WTC11 (cell line): Measurements from ENCODE around the gene KRTAP25-1. TPM values are rescaled to one million over a fixed set of nuclear protein-coding genes. Genes with fewer than 3 reads are reported as not detected.

ENCODE experiments used
- ATAC-seq: fragments of 200-7000 bp; cut with Tn5 transposase; 2 replicates; pipeline ENCODE4 v1.10.0; 2021; ENCODE audit warnings: mild to moderate bottlenecking, moderate library complexity
- CTCF ChIA-PET: fragments of 300-600 bp; sonication (Branson Sonifier 250); formaldehyde crosslinking; loops from one replicate; lab custom pipeline; 2021; ENCODE audit warnings: antibody characterized with exemption; lab: Charles Lee
- POLR2A ChIA-PET: fragments of 350-600 bp; sonication (Branson Sonifier 250); formaldehyde crosslinking; loops from one replicate; lab custom pipeline; 2021; ENCODE audit warnings: antibody characterized with exemption; lab: Charles Lee
- DNase-seq: peaks from one replicate; pipeline ENCODE4 v3.0.0; 2021; ENCODE audit warnings: low spot score
- H3K27ac Mint-ChIP-seq: 2 replicates; pipeline ENCODE4 v1.8.0; 2021; ENCODE audit warnings: mixed read lengths
- H3K27me3 Mint-ChIP-seq: 2 replicates; pipeline ENCODE4 v1.8.0; 2021; ENCODE audit warnings: low read depth, mild to moderate bottlenecking, moderate library complexity, mixed read lengths
- H3K36me3 Mint-ChIP-seq: 2 replicates; pipeline ENCODE4 v1.8.0; 2021; ENCODE audit warnings: mixed read lengths
- H3K4me1 Mint-ChIP-seq: 2 replicates; pipeline ENCODE4 v1.8.0; 2022; ENCODE audit warnings: mixed read lengths
- H3K4me3 Mint-ChIP-seq: 2 replicates; pipeline ENCODE4 v1.8.0; 2021; ENCODE audit warnings: mild to moderate bottlenecking, moderate library complexity, mixed read lengths
- H3K9me3 Mint-ChIP-seq: 2 replicates; pipeline ENCODE4 v1.8.0; 2021; ENCODE audit warnings: mixed read lengths
- CBFB ChIP-seq: sonication (generic); formaldehyde crosslinking; IDR thresholded peaks from 2 replicates; pipeline ENCODE4 v1.8.1; 2022; ENCODE audit warnings: mild to moderate bottlenecking, low read depth, missing genetic modification reagents
- ELF4 ChIP-seq: sonication (generic); formaldehyde crosslinking; IDR thresholded peaks from 2 replicates; pipeline ENCODE4 v1.8.1; 2022; ENCODE audit warnings: low read depth, mild to moderate bottlenecking, moderate library complexity, missing genetic modification reagents
- FOXK1 ChIP-seq: sonication (generic); formaldehyde crosslinking; IDR thresholded peaks from 2 replicates; pipeline ENCODE4 v1.8.0; 2022; ENCODE audit warnings: mild to moderate bottlenecking, moderate library complexity, missing genetic modification reagents
- NFATC4 ChIP-seq: fragments of 250-450 bp; sonication (Bioruptor Pico); IDR thresholded peaks from 2 replicates; pipeline ENCODE4 v1.9.0; 2021; ENCODE audit warnings: mild to moderate bottlenecking
- NFE2L1 ChIP-seq: sonication (generic); formaldehyde crosslinking; IDR thresholded peaks from 2 replicates; pipeline ENCODE4 v1.8.1; 2023; ENCODE audit warnings: missing genetic modification reagents
- NFYB ChIP-seq: sonication (generic); formaldehyde crosslinking; conservative IDR thresholded peaks from 2 replicates; pipeline ENCODE4 v1.8.0; 2022; ENCODE audit warnings: low read depth, missing genetic modification reagents
- PRRX2 ChIP-seq: fragments of 250-450 bp; sonication (Bioruptor Pico); IDR thresholded peaks from 2 replicates; pipeline ENCODE4 v1.8.0; 2021; ENCODE audit warnings: mild to moderate bottlenecking
- SMAD4 ChIP-seq: sonication (generic); formaldehyde crosslinking; IDR thresholded peaks from 2 replicates; pipeline ENCODE4 v1.8.0; 2022; ENCODE audit warnings: mild to moderate bottlenecking, missing genetic modification reagents
- SOX15 ChIP-seq: fragments of 250-450 bp; sonication (Bioruptor Pico); IDR thresholded peaks from 2 replicates; pipeline ENCODE4 v1.9.0; 2021; ENCODE audit warnings: mild to moderate bottlenecking
- TEAD4 ChIP-seq: sonication (generic); formaldehyde crosslinking; IDR thresholded peaks from 2 replicates; pipeline ENCODE4 v1.8.0; 2022; ENCODE audit warnings: mild to moderate bottlenecking, missing genetic modification reagents
- ZBTB21 ChIP-seq: sonication (generic); formaldehyde crosslinking; IDR thresholded peaks from 2 replicates; pipeline ENCODE4 v1.8.1; 2023; ENCODE audit warnings: mild to moderate bottlenecking, missing genetic modification reagents, borderline replicate concordance
- ZNF416 ChIP-seq: fragments of 250-450 bp; sonication (Bioruptor Pico); IDR thresholded peaks from 2 replicates; pipeline ENCODE4 v1.9.0; 2021; ENCODE audit warnings: mild to moderate bottlenecking, inconsistent platforms
- ZNF423 ChIP-seq: fragments of 250-450 bp; sonication (Bioruptor Pico); IDR thresholded peaks from 2 replicates; pipeline ENCODE4 v2.1.2; 2022; ENCODE audit warnings: mild to moderate bottlenecking, moderate library complexity
- total RNA-seq: library from RNA; stranded (reverse); gene quantifications from 3 replicates; pipeline ENCODE4 v1.2.3, GENCODE V29; 2021
- TF ChIP-seq, protein P1 (sequence below): sonication (generic); formaldehyde crosslinking; IDR thresholded peaks from 2 replicates; pipeline ENCODE4 v1.8.1; 2022; ENCODE audit warnings: missing genetic modification reagents, borderline replicate concordance
- TF ChIP-seq, protein P2 (sequence below): sonication (generic); formaldehyde crosslinking; IDR thresholded peaks from 2 replicates; pipeline ENCODE4 v1.8.0; 2023; ENCODE audit warnings: missing genetic modification reagents
- TF ChIP-seq, protein P3 (sequence below): sonication (generic); formaldehyde crosslinking; IDR thresholded peaks from 2 replicates; pipeline ENCODE4 v1.8.0; 2023; ENCODE audit warnings: mild to moderate bottlenecking, missing genetic modification reagents
- TF ChIP-seq, protein P4 (sequence below): sonication (generic); formaldehyde crosslinking; IDR thresholded peaks from 2 replicates; pipeline ENCODE4 v1.8.1; 2023; ENCODE audit warnings: mild to moderate bottlenecking, moderate library complexity, missing genetic modification reagents
- TF ChIP-seq, protein P5 (sequence below): sonication (generic); formaldehyde crosslinking; IDR thresholded peaks from 2 replicates; pipeline ENCODE4 v1.8.0; 2022; ENCODE audit warnings: missing genetic modification reagents
- TF ChIP-seq, protein P6 (sequence below): fragments of 250-450 bp; sonication (Bioruptor Pico); IDR thresholded peaks from 2 replicates; pipeline ENCODE4 v1.9.0; 2021; ENCODE audit warnings: mild to moderate bottlenecking
- TF ChIP-seq, protein P7 (sequence below): sonication (generic); formaldehyde crosslinking; conservative IDR thresholded peaks from 2 replicates; pipeline ENCODE4 v1.8.1; 2022; ENCODE audit warnings: mild to moderate bottlenecking, missing genetic modification reagents
- TF ChIP-seq, protein P8 (sequence below): sonication (generic); formaldehyde crosslinking; IDR thresholded peaks from 2 replicates; pipeline ENCODE4 v1.8.0; 2022; ENCODE audit warnings: mild to moderate bottlenecking, missing genetic modification reagents

Gene KRTAP25-1
- total RNA-seq, 1 experiment from 2014 or later, result not detected

DNA sequence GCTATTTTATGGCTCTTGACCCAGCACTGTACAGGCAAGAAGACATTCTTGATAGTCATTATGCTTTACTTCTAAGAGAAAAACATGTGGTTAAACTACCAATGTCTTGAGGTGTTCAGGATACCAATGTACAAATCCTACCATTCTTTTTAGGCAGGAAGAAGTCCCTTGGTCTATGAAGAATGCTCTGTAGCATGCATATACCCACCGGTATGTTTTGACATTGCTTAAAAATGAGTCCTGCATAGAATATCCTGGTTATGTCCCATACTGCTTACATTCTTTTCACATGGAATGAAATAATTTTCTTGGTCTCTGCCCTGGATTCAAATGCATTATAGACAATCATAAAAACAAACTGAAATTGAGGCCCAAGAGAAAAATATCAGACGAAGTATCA is 43.4 kb upstream of the KRTAP25-1 start (continued):
- TF ChIP-seq, protein P1, sequence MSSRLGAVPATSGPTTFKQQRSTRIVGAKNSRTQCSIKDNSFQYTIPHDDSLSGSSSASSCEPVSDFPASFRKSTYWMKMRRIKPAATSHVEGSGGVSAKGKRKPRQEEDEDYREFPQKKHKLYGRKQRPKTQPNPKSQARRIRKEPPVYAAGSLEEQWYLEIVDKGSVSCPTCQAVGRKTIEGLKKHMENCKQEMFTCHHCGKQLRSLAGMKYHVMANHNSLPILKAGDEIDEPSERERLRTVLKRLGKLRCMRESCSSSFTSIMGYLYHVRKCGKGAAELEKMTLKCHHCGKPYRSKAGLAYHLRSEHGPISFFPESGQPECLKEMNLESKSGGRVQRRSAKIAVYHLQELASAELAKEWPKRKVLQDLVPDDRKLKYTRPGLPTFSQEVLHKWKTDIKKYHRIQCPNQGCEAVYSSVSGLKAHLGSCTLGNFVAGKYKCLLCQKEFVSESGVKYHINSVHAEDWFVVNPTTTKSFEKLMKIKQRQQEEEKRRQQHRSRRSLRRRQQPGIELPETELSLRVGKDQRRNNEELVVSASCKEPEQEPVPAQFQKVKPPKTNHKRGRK (CRISPR knock-in tag), result no peak
- TF ChIP-seq NFATC4 (CRISPR knock-in tag) (no peak), ZNF423 (CRISPR knock-in tag) (no peak), ELF4 (CRISPR knock-in tag) (no peak)
- TF ChIP-seq, protein P2, sequence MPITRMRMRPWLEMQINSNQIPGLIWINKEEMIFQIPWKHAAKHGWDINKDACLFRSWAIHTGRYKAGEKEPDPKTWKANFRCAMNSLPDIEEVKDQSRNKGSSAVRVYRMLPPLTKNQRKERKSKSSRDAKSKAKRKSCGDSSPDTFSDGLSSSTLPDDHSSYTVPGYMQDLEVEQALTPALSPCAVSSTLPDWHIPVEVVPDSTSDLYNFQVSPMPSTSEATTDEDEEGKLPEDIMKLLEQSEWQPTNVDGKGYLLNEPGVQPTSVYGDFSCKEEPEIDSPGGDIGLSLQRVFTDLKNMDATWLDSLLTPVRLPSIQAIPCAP (CRISPR knock-in tag), result no peak
- TF ChIP-seq, protein P3, sequence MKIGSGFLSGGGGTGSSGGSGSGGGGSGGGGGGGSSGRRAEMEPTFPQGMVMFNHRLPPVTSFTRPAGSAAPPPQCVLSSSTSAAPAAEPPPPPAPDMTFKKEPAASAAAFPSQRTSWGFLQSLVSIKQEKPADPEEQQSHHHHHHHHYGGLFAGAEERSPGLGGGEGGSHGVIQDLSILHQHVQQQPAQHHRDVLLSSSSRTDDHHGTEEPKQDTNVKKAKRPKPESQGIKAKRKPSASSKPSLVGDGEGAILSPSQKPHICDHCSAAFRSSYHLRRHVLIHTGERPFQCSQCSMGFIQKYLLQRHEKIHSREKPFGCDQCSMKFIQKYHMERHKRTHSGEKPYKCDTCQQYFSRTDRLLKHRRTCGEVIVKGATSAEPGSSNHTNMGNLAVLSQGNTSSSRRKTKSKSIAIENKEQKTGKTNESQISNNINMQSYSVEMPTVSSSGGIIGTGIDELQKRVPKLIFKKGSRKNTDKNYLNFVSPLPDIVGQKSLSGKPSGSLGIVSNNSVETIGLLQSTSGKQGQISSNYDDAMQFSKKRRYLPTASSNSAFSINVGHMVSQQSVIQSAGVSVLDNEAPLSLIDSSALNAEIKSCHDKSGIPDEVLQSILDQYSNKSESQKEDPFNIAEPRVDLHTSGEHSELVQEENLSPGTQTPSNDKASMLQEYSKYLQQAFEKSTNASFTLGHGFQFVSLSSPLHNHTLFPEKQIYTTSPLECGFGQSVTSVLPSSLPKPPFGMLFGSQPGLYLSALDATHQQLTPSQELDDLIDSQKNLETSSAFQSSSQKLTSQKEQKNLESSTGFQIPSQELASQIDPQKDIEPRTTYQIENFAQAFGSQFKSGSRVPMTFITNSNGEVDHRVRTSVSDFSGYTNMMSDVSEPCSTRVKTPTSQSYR (CRISPR knock-in tag), result no peak

DNA sequence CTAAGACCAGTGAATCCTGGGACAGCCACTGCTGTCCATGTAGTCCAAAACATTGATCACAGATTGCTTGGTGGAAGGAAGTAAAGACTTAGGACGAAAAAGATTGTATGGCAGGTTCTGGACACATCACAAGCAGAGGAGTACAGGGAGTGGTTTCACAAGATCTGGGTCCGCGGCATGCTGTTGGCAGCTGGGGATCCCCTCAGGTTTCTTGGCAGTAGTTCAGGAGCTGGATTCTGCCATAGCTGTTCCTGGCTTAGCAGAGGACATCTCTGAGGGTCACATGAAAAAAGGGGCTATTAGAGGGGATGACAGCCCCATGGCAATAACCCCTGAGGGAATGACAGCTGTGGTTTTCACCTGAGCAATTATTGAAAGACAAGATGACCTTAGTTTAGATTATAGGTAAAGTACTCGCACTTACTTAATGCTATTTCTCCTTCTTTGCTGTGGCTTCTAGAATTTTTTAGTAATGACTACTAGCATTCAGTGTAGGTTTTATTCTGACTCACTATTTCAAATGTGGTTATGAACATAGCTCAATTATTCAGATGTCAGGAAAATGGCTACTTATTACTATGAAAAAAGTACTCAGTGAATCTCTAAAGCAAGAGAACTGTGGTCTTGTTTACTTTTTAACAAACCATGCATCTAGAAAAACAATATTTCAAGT is 40.0 kb upstream of the KRTAP25-1 start:
- H3K36me3 Mint-ChIP-seq, result peaks cover 3% of the 10 kb centered on the region; the same call in 1 of the 2 replicates
- TF ChIP-seq CBFB (CRISPR knock-in tag), result no peak
- no peak for TF ChIP-seq ZNF423 (CRISPR knock-in tag)
- TF ChIP-seq FOXK1 (CRISPR knock-in tag), result no peak
- TF ChIP-seq, protein P4, sequence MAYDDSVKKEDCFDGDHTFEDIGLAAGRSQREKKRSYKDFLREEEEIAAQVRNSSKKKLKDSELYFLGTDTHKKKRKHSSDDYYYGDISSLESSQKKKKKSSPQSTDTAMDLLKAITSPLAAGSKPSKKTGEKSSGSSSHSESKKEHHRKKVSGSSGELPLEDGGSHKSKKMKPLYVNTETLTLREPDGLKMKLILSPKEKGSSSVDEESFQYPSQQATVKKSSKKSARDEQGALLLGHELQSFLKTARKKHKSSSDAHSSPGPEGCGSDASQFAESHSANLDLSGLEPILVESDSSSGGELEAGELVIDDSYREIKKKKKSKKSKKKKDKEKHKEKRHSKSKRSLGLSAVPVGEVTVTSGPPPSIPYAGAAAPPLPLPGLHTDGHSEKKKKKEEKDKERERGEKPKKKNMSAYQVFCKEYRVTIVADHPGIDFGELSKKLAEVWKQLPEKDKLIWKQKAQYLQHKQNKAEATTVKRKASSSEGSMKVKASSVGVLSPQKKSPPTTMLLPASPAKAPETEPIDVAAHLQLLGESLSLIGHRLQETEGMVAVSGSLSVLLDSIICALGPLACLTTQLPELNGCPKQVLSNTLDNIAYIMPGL (CRISPR knock-in tag), result no peak
- TF ChIP-seq ZNF416 (CRISPR knock-in tag), result no peak
- TF ChIP-seq TEAD4 (CRISPR knock-in tag), result no peak
- TF ChIP-seq, protein P5, sequence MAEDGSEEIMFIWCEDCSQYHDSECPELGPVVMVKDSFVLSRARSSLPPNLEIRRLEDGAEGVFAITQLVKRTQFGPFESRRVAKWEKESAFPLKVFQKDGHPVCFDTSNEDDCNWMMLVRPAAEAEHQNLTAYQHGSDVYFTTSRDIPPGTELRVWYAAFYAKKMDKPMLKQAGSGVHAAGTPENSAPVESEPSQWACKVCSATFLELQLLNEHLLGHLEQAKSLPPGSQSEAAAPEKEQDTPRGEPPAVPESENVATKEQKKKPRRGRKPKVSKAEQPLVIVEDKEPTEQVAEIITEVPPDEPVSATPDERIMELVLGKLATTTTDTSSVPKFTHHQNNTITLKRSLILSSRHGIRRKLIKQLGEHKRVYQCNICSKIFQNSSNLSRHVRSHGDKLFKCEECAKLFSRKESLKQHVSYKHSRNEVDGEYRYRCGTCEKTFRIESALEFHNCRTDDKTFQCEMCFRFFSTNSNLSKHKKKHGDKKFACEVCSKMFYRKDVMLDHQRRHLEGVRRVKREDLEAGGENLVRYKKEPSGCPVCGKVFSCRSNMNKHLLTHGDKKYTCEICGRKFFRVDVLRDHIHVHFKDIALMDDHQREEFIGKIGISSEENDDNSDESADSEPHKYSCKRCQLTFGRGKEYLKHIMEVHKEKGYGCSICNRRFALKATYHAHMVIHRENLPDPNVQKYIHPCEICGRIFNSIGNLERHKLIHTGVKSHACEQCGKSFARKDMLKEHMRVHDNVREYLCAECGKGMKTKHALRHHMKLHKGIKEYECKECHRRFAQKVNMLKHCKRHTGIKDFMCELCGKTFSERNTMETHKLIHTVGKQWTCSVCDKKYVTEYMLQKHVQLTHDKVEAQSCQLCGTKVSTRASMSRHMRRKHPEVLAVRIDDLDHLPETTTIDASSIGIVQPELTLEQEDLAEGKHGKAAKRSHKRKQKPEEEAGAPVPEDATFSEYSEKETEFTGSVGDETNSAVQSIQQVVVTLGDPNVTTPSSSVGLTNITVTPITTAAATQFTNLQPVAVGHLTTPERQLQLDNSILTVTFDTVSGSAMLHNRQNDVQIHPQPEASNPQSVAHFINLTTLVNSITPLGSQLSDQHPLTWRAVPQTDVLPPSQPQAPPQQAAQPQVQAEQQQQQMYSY (CRISPR knock-in tag), result no peak
- TF ChIP-seq NFE2L1, result no peak
- no peak for TF ChIP-seq NFYB (CRISPR knock-in tag)
- TF ChIP-seq, protein P6, sequence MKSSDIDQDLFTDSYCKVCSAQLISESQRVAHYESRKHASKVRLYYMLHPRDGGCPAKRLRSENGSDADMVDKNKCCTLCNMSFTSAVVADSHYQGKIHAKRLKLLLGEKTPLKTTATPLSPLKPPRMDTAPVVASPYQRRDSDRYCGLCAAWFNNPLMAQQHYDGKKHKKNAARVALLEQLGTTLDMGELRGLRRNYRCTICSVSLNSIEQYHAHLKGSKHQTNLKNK (CRISPR knock-in tag), result no peak
- TF ChIP-seq PRRX2 (CRISPR knock-in tag), result no peak
- no peak for TF ChIP-seq SMAD4 (CRISPR knock-in tag)
- TF ChIP-seq, protein P7, sequence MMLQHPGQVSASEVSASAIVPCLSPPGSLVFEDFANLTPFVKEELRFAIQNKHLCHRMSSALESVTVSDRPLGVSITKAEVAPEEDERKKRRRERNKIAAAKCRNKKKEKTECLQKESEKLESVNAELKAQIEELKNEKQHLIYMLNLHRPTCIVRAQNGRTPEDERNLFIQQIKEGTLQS (CRISPR knock-in tag), result no peak
- TF ChIP-seq SOX15 (CRISPR knock-in tag), result no peak
- TF ChIP-seq ZBTB21 (CRISPR knock-in tag), result no peak
- TF ChIP-seq, protein P1 (CRISPR knock-in tag), result no peak
- TF ChIP-seq, protein P8, sequence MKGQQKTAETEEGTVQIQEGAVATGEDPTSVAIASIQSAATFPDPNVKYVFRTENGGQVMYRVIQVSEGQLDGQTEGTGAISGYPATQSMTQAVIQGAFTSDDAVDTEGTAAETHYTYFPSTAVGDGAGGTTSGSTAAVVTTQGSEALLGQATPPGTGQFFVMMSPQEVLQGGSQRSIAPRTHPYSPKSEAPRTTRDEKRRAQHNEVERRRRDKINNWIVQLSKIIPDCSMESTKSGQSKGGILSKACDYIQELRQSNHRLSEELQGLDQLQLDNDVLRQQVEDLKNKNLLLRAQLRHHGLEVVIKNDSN (CRISPR knock-in tag), result no peak
- POLR2A ChIA-PET, result no interaction called here
- DNase-seq (no peak), ATAC-seq (no peak)
- H3K4me3 Mint-ChIP-seq, result no peak overlapping the region
- 0 out of 2 replicates have a peak, but pooled peaks cover 4% of the 10 kb centered on the region for H3K4me1 Mint-ChIP-seq
- peaks cover 31% of the 10 kb centered on the region for H3K9me3 Mint-ChIP-seq
- no peaks in the 10 kb centered on the region for H3K27me3 Mint-ChIP-seq
- CTCF ChIA-PET, result interaction anchor here (1.1 to 1.3 kb wide), 2 partner anchors 61 to 104 kb away, joined by 3 read pairs; no protein-coding TSS in a partner anchor
- no peak overlapping the region for H3K27ac Mint-ChIP-seq
